Keratinocyte (primary cell): ENCODE measurements around the gene WRNIP1. TPM values are rescaled to one million over a fixed set of nuclear protein-coding genes. Genes with fewer than 3 reads are reported as not detected.

Experiments
- DNase-seq: peaks from one replicate; pipeline ENCODE4 v3.0.0-alpha.2; 2011; ENCODE audit warnings: low read depth, missing footprints, low spot score
- FAIRE-seq: peaks from 2 replicates; lab custom pipeline; 2011; peaks lifted over from hg19 to GRCh38; lab: Jason Lieb, UNC
- H2AFZ ChIP-seq: 2 replicates; pipeline ENCODE4 v1.6.0; 2012; ENCODE audit warnings: low read length, control low read depth, inconsistent platforms; ENCODE audit not compliant: control insufficient read depth
- H3K27ac ChIP-seq: 2 replicates; pipeline ENCODE4 v1.5.1; 2011; ENCODE audit warnings: low read length; ENCODE audit not compliant: control insufficient read depth, insufficient read depth
- H3K27me3 ChIP-seq: 3 replicates; pipeline ENCODE4 v1.6.0; 2011; ENCODE audit warnings: low read length; ENCODE audit not compliant: control insufficient read depth, insufficient read depth; ENCODE audit errors: extremely low read depth
- H3K36me3 ChIP-seq, 2 experiments: 2 replicates in 1 of 2; 3 replicates in 1 of 2; pipeline ENCODE4 v1.5.1; 2011; ENCODE audit warnings: low read length in 2 of 2, mild to moderate bottlenecking in 1 of 2; ENCODE audit not compliant: control insufficient read depth in 2 of 2, insufficient read depth in 2 of 2; ENCODE audit errors: extremely low read depth in 1 of 2
- H3K4me1 ChIP-seq: 3 replicates; pipeline ENCODE4 v1.5.1; 2011; ENCODE audit warnings: low read length; ENCODE audit not compliant: control insufficient read depth, insufficient read depth; ENCODE audit errors: extremely low read depth
- H3K4me2 ChIP-seq: 3 replicates; pipeline ENCODE4 v1.6.0; 2011; ENCODE audit warnings: low read depth, low read length; ENCODE audit not compliant: control insufficient read depth, insufficient read depth; ENCODE audit errors: extremely low read depth
- H3K4me3 ChIP-seq, 3 experiments: fragments of 200-600 bp in 1 of 3; sonication (generic) in 1 of 3; 2 replicates in 2 of 3; 3 replicates in 1 of 3; pipeline ENCODE4 v1.5.1; 2011 to 2016; ENCODE audit warnings: low read length in 3 of 3, mild to moderate bottlenecking in 3 of 3, control low read depth in 2 of 3, inconsistent platforms in 1 of 3, low read depth in 1 of 3, mixed read lengths in 1 of 3, mixed run types in 1 of 3, moderate library complexity in 1 of 3; ENCODE audit not compliant: control insufficient read depth in 2 of 3, insufficient read depth in 2 of 3; ENCODE audit errors: extremely low read depth in 1 of 3
- H3K79me2 ChIP-seq: 2 replicates; pipeline ENCODE4 v1.6.0; 2012; ENCODE audit warnings: low read length; ENCODE audit not compliant: control insufficient read depth, insufficient read depth
- H3K9ac ChIP-seq: 3 replicates; pipeline ENCODE4 v1.6.0; 2011; ENCODE audit warnings: low read length; ENCODE audit not compliant: control insufficient read depth, insufficient read depth; ENCODE audit errors: extremely low read depth
- H3K9me1 ChIP-seq: 3 replicates; pipeline ENCODE4 v1.6.0; 2011; ENCODE audit warnings: low read length; ENCODE audit not compliant: control insufficient read depth, insufficient read depth; ENCODE audit errors: extremely low read depth
- H3K9me3 ChIP-seq: 2 replicates; pipeline ENCODE4 v1.5.1; 2012; ENCODE audit warnings: low read depth, low read length; ENCODE audit not compliant: control insufficient read depth
- H4K20me1 ChIP-seq: 3 replicates; pipeline ENCODE4 v1.6.0; 2011; ENCODE audit warnings: low read length; ENCODE audit not compliant: control insufficient read depth, insufficient read depth; ENCODE audit errors: extremely low read depth
- CTCF ChIP-seq, 3 experiments: IDR thresholded peaks in 1 of 3; conservative IDR thresholded peaks in 1 of 3; optimal IDR thresholded peaks in 1 of 3; 2 replicates in 2 of 3; 3 replicates in 1 of 3; pipeline versions ENCODE3 to v1.5.1; 2011; ENCODE audit warnings: low read length in 3 of 3, mild to moderate bottlenecking in 3 of 3, moderate library complexity in 2 of 3, control low read depth in 1 of 3, inconsistent platforms in 1 of 3; ENCODE audit not compliant: insufficient read depth in 2 of 3; ENCODE audit errors: extremely low read depth in 1 of 3
- EZH2 ChIP-seq: IDR thresholded peaks from one replicate; pipeline ENCODE4 v1.6.1; 2012; ENCODE audit warnings: inconsistent platforms, mild to moderate bottlenecking, low read length, moderate library complexity
- dilution Hi-C: fragments of 300-500 bp; cut with MboI; formaldehyde crosslinking; loops from one replicate; pipeline ENCODE4 v1.7.0; 2020; ENCODE audit warnings: low sequenced_read_pairs; ENCODE audit not compliant: extremely low pct_ligation_motif_present
- polyA plus RNA-seq, 5 experiments: library from polyadenylated mRNA; depleted of rRNA in 3 of 5; stranded (reverse) in 3 of 5; stranded (forward) in 1 of 5; unstranded in 1 of 5; fragments of >200 nt; gene quantifications; 1 replicate in 1 of 5; 2 replicates in 3 of 5; 3 replicates in 1 of 5; pipeline versions ENCODE4 v1.2.1 to v1.2.3, GENCODE V29; 2011 to 2012; ENCODE audit warnings: missing spikeins in 2 of 5, low read depth in 1 of 5, low replicate concordance in 1 of 5

The WRNIP1 gene
- polyA plus RNA-seq, 1 donor (not counting 4 experiments of a cell fraction or from before 2014, with no cell fraction given) = 52.3 TPM

DNA sequence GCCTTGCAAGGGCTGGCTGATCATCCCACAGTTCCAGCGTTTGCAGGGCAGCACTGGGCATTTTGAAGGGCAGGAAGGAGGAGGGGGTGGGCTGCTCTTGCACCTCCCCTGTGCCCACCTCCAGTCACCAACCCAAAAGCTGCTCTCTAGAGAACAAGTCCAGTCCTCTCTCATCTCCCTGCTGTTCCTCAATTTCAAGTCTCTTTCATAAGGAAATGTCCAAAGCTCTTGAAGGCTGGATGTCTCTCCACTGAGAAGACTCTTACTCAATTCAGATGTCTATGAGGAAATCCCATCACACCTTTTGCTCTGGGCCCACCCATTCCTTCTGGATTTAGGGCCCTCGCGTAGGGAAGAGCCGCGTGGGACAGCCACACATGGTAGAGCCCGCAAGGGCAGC, 31.7 kb downstream of the WRNIP1 start:
- dilution Hi-C loops = no loop called here
- Histone ChIP-seq H3K27ac (no peak overlapping the region), H3K4me2 (no peak overlapping the region), H3K9ac (no peak overlapping the region), H3K79me2 (no peaks in the 10 kb centered on the region), H3K4me3 (no peak overlapping the region), H3K9me3 (no peaks in the 10 kb centered on the region), H3K36me3 (no peaks in the 10 kb centered on the region), H2AFZ (no peak overlapping the region), H3K9me1 (no peaks in the 10 kb centered on the region), H3K27me3 (no peaks in the 10 kb centered on the region), H4K20me1 (no peaks in the 10 kb centered on the region), H3K4me1 (peaks cover 28% of the 10 kb centered on the region)
- no peak for FAIRE-seq
- no peak for DNase-seq
- TF ChIP-seq CTCF (optimal IDR thresholded peaks at IDR 0.05 in 1 of 3, IDR thresholded peaks at IDR 0.05 in 1 of 3, conservative IDR thresholded peaks at IDR 0.05 in 1 of 3; ENCODE audit: extremely low read depth in 1 of 3, insufficient read depth in 2 of 3, low read length in 3 of 3) (no peak), EZH2 (no peak)

GRCh38 chr6:2797564-2798031, 32.4 kb downstream of the WRNIP1 start:
- Histone ChIP-seq H3K4me1 (peaks cover 22% of the 10 kb centered on the region), H4K20me1 (no peaks in the 10 kb centered on the region), H3K4me2 (no peak overlapping the region), H3K36me3 (no peaks in the 10 kb centered on the region), H2AFZ (no peak overlapping the region), H3K9ac (no peak overlapping the region), H3K9me1 (no peaks in the 10 kb centered on the region), H3K79me2 (no peaks in the 10 kb centered on the region), H3K27me3 (no peaks in the 10 kb centered on the region), H3K27ac (no peak overlapping the region), H3K4me3 (no peak overlapping the region), H3K9me3 (no peaks in the 10 kb centered on the region)
- TF ChIP-seq CTCF (optimal IDR thresholded peaks at IDR 0.05 in 1 of 3, IDR thresholded peaks at IDR 0.05 in 1 of 3, conservative IDR thresholded peaks at IDR 0.05 in 1 of 3; ENCODE audit: extremely low read depth in 1 of 3, insufficient read depth in 2 of 3, low read length in 3 of 3) (no peak), EZH2 (no peak)
- DNase-seq (no peak), FAIRE-seq (no peak)
- dilution Hi-C loops = no loop called here
